Left lung (tissue), 10 donors: ENCODE results near the gene KLF3. TPM values are rescaled to one million over a fixed set of nuclear protein-coding genes. Genes with fewer than 3 reads are reported as not detected.

Experiments used
- ATAC-seq: fragments of 200-7000 bp; cut with Tn5 transposase; one replicate; pipeline ENCODE4 v1.9.1; 2020; ENCODE audit warnings: moderate library complexity
- DNase-seq, 4 donors: peaks; one replicate each; pipeline ENCODE4 v3.0.0-alpha.2; 2013 to 2020
- H3K27ac ChIP-seq, 2 donors: fragments of 200-600 bp; sonication (generic) in 1 of 2; one replicate each; pipeline versions ENCODE4 v1.5.0 to v1.8.0; 2020 to 2021
- H3K27me3 ChIP-seq, 2 donors: fragments of 200-600 bp; sonication (generic) in 1 of 2; one replicate each; pipeline versions ENCODE4 v1.5.0 to v1.8.0; 2020 to 2021
- H3K36me3 ChIP-seq, 2 donors: fragments of 200-600 bp; sonication (generic) in 1 of 2; one replicate each; pipeline versions ENCODE4 v1.5.0 to v1.8.0; 2020 to 2021
- H3K4me1 ChIP-seq, 2 donors: fragments of 200-600 bp; one replicate each; pipeline ENCODE4 v1.8.0; 2021
- H3K4me3 ChIP-seq, 2 donors: fragments of 200-600 bp; sonication (generic) in 1 of 2; one replicate each; pipeline versions ENCODE4 v1.5.0 to v1.8.0; 2020 to 2021; ENCODE audit warnings: mild to moderate bottlenecking in 1 of 2
- H3K9me3 ChIP-seq, 2 donors: fragments of 200-600 bp; sonication (generic) in 1 of 2; one replicate each; pipeline versions ENCODE4 v1.5.0 to v1.8.0; 2020 to 2021
- CTCF ChIP-seq, 2 donors: fragments of 200-600 bp; sonication (generic) in 1 of 2; IDR thresholded peaks; one replicate each; pipeline versions ENCODE4 v1.5.0 to v1.8.0; 2021; ENCODE audit warnings: antibody characterized with exemption in 2 of 2
- intact Hi-C, 2 donors: fragments of 100-400 bp; cut with DNase I; formaldehyde crosslinking; loops; one replicate each; pipeline versions ENCODE4 v1.11.2 to v1.14.2; 2022
- polyA plus RNA-seq, 6 donors: library from polyadenylated mRNA; unstranded; fragments of 120-200 nt; gene quantifications; one replicate each; pipeline ENCODE4 v1.2.1, GENCODE V29; 2013; ENCODE audit not compliant: insufficient read length in 6 of 6
- total RNA-seq, 2 donors: library from RNA; stranded (reverse); fragmentation: NEBNext Ultra II Directional; extraction: Animal tissue kit (Norgen Biotek cat#: 25700); gene quantifications; one replicate each; pipeline ENCODE4 v1.2.1, GENCODE V29; 2021
- donor health status: DM: no; HTN: yes; CAD: no.
- donor health status: DM: no; HTN: no; CAD: no.

Gene KLF3
- total and polyA plus RNA-seq, 8 donors = 43.2 to 59.8 (median 48.0) TPM

DNA sequence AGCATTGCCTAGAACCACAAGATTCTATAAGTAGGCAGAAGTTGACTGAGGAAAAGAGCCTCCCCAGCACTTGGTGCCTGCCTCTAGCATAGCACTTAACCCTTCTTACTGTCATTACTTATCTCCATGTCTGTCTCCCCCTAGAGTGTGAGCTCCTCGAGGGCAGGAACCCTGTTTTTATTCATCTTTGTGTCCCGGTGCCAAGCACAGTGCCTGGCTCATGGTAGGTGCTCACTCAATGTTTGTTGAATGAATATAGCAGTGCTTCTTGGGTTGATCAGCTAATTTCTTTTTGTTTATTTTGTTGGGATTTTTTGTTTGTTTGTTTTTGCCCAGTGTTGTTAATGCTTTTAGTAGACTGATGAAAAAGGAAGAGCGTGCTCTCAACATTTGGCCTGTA lies 30.3 kb downstream of the KLF3 start:
- Histone ChIP-seq H3K27me3 (no peaks in the 10 kb centered on the region), H3K4me1 (peaks cover 3 to 17% of the 10 kb centered on the region in 2 donors), H3K27ac (no peak overlapping the region), H3K9me3 (no peaks in the 10 kb centered on the region), H3K4me3 (no peak overlapping the region), H3K36me3 (peaks cover 4 to 96% of the 10 kb centered on the region in 2 donors)
- intact Hi-C loops = no loop called here
- DNase-seq (no peak), ATAC-seq (no peak)
- TF ChIP-seq CTCF (IDR thresholded peaks at IDR 0.05) = no peak

- peaks cover 0 to 88% of the 10 kb centered on the region in 2 donors for H3K36me3 ChIP-seq
- H3K27me3 ChIP-seq = no peaks in the 10 kb centered on the region
- H3K27ac ChIP-seq = no peak overlapping the region
- intact Hi-C loops = no loop called here
- no peak overlapping the region for H3K4me3 ChIP-seq
- no peaks in the 10 kb centered on the region for H3K9me3 ChIP-seq
- DNase-seq = no peak
- no peak for ATAC-seq
- no peak for TF ChIP-seq CTCF (IDR thresholded peaks at IDR 0.05)
- peaks cover 3 to 16% of the 10 kb centered on the region in 2 donors for H3K4me1 ChIP-seq
Measured at GRCh38 chr4:38695809-38696208, 31.8 kb downstream of the KLF3 start.

DNA sequence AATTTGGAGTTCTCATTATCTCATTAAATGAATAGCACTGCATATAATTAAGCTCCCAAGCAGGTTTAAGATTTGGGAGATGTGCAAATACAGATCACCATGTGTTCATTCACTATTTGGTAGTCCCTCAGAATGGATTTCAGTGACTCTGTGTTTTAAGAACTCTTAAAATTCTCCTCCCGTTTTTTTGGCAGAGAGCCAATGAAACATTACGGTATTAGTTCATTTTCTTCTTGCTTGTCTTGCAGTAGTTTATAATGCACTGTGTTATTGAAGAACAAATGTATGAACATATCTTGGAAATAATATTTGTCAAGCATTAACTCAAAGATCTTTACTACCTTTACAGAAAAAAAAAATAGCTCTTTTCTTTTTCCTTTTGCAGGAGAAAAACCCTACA lies 32.7 kb downstream of the KLF3 start:
- H3K36me3 ChIP-seq = peaks cover 0 to 79% of the 10 kb centered on the region in 2 donors
- H3K4me1 ChIP-seq = peaks cover 3 to 10% of the 10 kb centered on the region in 2 donors
- H3K27ac ChIP-seq = no peak overlapping the region
- H3K4me3 ChIP-seq = no peak overlapping the region
- no peak for TF ChIP-seq CTCF (IDR thresholded peaks at IDR 0.05)
- no peaks in the 10 kb centered on the region for H3K9me3 ChIP-seq
- H3K27me3 ChIP-seq = no peaks in the 10 kb centered on the region
- intact Hi-C loops = no loop called here
- ATAC-seq = no peak
- no peak for DNase-seq

DNA sequence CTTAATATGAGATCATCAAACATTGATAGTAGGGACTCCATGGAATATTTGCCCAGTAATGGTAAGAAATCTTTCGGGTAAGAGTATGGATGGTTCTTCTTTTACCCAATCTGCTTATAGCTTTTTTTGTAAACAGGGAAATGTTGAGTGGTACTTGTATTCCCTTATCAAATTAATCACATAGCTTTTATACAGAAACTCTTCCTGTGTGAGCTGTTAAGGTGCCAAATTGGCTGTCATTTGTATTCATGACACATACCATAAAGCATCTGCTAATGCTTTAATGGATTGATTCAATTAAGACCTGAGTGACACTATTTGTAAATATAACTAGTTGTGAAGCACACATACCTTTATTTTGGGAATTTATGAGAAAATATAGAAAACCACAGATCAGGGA lies 34.2 kb downstream of the KLF3 start:
- H3K36me3 ChIP-seq = peaks cover 0 to 68% of the 10 kb centered on the region in 2 donors
- H3K27ac ChIP-seq = no peak overlapping the region
- H3K27me3 ChIP-seq = no peaks in the 10 kb centered on the region
- H3K4me1 ChIP-seq = peaks cover 3 to 10% of the 10 kb centered on the region in 2 donors
- TF ChIP-seq CTCF (IDR thresholded peaks at IDR 0.05) = no peak
- no peak overlapping the region for H3K4me3 ChIP-seq
- intact Hi-C loops = no loop called here
- ATAC-seq (no peak), DNase-seq (no peak)
- H3K9me3 ChIP-seq = no peaks in the 10 kb centered on the region

- intact Hi-C loops = no loop called here
- ATAC-seq (no peak), DNase-seq (no peak)
- Histone ChIP-seq H3K27me3 (no peaks in the 10 kb centered on the region), H3K4me1 (peaks cover 3 to 10% of the 10 kb centered on the region in 2 donors), H3K27ac (no peak overlapping the region), H3K9me3 (no peaks in the 10 kb centered on the region), H3K4me3 (no peak overlapping the region), H3K36me3 (peaks cover 0 to 58% of the 10 kb centered on the region in 2 donors)
- no peak for TF ChIP-seq CTCF (IDR thresholded peaks at IDR 0.05)
Measured at GRCh38 chr4:38699112-38699511, 35.1 kb downstream of the KLF3 start.
